ENCODE data around the gene CTAGE1.
"Not testable (repeated sequence)": the region's sequence is repeated elsewhere in the genome, so short reads cannot be mapped to it uniquely, and the experiment has no call there.

CTAGE1 gene

DNA sequence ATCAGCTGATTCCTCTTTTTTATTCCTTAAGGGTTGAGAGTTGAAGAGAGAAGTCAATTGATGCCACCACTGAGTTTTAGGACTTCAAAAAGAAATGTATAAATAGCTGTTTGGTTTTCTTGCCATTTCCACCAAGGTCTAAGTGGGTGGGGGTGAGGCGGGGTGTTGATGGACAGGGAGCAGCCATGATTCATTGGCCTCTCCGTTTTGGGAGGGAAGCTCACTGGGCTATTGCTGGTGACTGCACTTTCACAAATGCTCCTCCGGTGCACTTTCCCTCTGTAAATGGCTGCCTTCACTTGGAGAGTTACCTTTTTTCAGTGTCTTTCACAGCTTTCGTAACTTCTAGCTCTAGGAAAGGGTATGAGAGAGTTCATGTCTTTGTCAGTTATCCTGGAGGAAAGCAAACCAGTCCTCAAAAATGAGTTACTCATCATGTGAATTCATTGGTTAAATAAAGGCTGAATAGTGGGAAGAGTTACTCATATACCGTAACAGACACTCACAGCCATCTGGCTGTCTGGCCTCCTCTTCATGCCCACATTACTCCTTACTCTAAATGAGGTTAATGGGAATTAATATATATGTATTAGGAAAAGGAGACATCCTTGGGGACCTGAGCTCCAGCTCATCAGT, 17.4 kb upstream of the CTAGE1 start:
- DNase-seq (ENCODE audit: low read depth): no peak

DNA sequence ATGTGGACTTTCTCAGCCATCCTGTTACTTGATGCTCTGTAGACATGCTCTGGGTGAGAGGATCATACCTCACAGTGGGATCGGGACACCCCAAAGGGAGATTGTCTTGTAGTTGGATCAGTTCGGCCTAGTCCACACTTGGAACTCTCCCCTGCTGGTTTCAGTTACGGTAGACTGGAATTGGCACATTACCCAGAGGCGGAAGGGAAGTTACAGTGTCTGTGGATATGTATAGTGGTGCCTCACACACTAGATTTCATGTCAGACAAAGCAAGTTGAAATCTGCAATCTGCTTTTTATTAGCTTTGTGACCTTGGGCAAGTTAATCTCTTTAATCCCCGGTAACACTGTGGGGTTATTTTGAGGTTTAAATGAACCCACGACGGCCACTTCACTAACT, 16.2 kb upstream of the CTAGE1 start:
- no peak for DNase-seq (ENCODE audit: low read depth)

DNA sequence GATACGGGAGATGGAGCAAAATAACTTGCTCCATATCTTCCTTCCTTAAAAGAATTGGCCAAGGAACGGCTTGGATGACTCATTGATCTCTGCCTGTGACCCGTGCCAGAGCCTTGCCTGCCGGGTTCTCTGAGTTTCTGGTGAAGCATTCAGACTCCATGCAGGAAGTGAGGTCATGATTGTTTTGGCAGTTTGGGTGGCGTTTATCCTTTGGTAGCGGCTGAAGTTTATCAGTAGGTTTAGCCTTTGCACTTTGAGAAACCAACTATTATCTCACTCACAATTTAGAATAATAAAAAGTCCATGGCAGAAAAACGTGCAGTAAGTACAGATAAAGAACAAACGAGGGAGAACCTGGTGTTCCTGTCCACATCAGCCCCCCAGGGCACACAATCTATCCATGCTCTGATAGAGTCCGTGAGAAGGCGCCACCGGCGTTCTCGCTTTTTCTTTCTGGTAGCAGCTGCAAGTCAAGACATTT, 15.0 kb upstream of the CTAGE1 start:
- DNase-seq (ENCODE audit: low read depth): no peak

GRCh38 chr18:22429564-22429963, 11.8 kb upstream of the CTAGE1 start:
- no peak for DNase-seq (ENCODE audit: low read depth)

GRCh38 chr18:22428672-22429071, 11.0 kb upstream of the CTAGE1 start:
- no peak for DNase-seq (ENCODE audit: low read depth)

GRCh38 chr18:22427822-22428549, 10.3 kb upstream of the CTAGE1 start:
- DNase-seq (ENCODE audit: low read depth): no peak

DNA sequence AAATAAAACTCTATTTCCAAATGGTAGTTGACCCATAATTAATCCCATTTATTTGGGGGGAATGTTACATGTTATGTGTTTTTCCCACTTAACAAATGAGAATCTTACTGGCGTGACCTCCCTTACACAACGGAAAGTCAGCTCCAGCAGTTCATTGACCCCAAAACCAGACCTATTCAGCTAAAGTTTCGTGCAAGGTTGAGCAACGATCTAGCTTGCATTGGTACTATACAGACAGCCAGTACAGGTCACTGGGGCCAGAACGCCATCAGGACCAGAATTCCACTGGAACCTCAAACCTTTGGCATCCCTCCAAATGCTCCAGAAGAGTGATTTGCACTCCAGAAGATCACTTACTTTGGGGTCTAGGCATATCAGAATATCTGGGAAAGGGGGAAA, 6.8 kb upstream of the CTAGE1 start:
- no peak for DNase-seq (ENCODE audit: low read depth)

- DNase-seq (ENCODE audit: low read depth): no peak
Observed at GRCh38 chr18:22423878-22424564, 6.3 kb upstream of the CTAGE1 start.

GRCh38 chr18:22422909-22423548, 5.3 kb upstream of the CTAGE1 start:
- no peak for DNase-seq (ENCODE audit: low read depth)

DNA sequence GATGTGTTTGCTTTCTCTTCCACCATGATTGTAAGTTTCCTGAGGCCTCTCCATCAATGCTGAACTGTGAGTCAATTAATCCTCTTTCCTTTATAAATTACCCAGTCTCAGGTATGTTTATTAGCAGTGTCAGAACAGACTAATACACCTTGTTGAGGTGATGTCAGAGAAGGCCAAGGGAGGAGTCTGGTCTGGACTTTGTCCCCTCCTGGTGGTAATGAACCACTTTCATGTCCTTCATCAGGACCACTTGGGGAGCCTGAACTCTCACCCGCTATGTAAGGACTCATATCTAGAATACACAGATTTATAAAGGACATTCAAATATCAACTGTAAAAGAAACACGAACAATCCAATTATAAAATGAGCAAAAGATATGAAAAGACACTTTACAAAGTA, 2.9 kb upstream of the CTAGE1 start:
- DNase-seq (ENCODE audit: low read depth): no peak

GRCh38 chr18:22412176-22412911, 5.4 kb downstream of the CTAGE1 start:
- DNase-seq (ENCODE audit: low read depth): no peak

GRCh38 chr18:22411446-22411845, 6.3 kb downstream of the CTAGE1 start:
- no peak for DNase-seq (ENCODE audit: low read depth)

DNA sequence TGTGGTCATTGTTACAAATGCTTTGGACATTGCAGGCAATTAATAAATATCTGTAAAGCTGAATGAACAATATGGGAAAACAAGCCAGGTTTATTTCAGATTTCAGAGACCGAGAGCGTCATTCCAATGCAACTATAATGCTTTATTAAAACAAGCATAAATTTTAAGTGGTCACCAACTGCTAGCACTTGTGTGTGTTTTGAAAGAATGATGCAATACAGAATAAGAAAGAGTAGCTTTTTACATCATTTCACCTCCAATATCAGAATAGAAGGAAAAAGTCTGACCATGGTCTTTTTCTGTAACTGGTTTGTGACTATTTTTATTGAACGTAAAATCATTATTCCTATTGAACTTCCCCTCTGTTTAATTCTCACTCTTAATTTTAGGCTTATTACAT, 7.6 kb downstream of the CTAGE1 start:
- no peak for DNase-seq (ENCODE audit: low read depth)

DNA sequence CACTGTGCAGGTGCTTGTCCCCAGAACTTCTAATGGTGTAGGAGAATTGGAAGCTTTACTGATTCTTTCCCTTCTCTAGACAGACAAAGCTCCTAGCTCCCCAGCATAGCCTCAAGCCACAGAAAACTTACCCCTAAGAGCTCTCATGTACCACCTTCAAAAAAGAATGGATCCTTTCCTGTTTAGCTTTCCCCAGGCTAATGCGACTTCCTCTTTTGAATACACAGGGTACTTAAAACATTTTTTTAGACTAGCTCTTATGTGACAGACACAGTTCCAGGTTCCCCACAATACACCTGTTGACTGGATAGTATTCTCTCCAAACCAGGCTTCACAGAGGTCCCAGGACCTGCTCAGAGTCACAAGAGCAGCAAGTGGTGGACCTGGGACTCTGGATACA, 8.3 kb downstream of the CTAGE1 start:
- DNase-seq (ENCODE audit: low read depth): no peak

DNA sequence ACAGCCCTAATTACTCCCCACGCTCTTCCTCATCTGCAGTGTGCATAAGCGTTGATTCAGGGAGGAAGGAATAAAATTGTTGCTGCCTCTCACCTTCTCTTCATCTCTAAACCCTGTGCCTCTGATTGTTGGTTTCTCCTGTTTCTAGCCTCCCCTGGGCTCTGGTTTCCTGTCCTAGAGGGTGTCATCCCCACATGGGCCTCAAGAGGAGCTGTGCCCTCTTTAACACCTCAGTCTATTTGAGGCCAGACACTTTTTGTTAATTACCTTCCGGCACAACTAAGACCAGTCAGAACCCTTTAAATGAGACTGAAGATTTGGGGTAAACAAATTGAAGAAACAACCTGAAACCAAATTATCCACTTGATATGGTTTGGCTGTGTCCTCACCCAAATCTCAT, 9.7 kb downstream of the CTAGE1 start:
- DNase-seq (ENCODE audit: low read depth): no peak

GRCh38 chr18:22405142-22405541, 12.6 kb downstream of the CTAGE1 start:
- DNase-seq (ENCODE audit: low read depth): no peak

DNA sequence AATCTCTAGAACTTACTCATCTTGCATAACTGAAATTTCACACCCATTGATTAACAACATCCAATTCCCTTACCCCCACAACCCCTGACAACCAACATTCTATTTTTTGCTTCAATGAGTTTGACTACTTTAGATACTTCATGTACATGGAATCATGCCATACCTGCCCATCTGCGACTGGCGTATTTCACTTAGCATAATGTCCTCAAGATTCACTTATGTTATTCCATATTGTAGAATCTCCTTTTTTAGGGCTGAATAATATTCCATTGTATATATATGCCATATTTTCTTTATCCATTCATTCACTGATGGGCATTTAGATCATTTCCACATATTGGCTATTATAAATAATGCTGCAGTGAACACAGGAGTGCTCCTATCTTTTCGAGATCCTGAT, 13.8 kb downstream of the CTAGE1 start:
- no peak for DNase-seq (ENCODE audit: low read depth)

GRCh38 chr18:22399949-22400348, 17.8 kb downstream of the CTAGE1 start:
- no peak for DNase-seq (ENCODE audit: low read depth)

GRCh38 chr18:22398464-22398863, 19.3 kb downstream of the CTAGE1 start:
- DNase-seq (ENCODE audit: low read depth): no peak

DNA sequence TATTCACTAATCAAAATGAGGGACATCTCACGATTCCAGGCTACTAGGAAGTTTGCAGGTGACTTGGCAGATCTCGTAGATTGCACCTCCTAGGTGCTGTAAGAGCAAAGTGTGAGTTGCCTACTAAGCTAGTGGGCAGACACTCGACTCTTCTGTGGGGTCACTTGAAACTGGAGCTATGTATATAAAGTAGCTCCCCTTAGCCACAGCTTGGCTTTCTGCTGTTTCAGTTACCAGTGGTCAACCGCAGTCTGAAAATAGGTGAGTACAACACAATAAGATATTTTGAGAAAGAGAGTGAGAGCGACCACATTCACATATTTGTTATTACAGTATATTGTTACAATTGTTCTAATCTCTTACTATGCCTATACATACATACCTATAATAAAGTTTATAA, 23.3 kb downstream of the CTAGE1 start:
- DNase-seq (ENCODE audit: low read depth): no peak

DNA sequence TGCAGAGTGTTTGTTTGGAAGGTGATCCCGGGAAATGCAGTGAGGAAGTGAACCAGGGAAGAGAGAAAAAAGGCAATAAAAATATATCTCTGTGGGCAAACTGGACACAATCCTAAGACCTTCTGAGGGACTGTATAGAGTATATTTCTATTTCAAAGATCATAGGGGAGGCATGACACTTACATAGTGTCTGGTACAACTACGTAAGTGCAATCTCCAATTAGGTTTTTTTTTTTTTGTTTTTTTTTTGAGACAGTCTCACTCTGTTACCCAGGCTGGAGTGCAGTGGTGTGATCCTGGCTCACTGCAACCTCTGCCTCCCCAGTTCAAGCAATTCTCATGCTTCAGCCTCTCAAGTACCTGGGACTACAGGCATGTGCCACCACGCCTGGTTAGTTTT, 24.6 kb downstream of the CTAGE1 start:
- DNase-seq (ENCODE audit: low read depth): not testable (repeated sequence)

All from stimulated activated CD8-positive, alpha-beta memory T cell treated with anti-CD3 and anti-CD28 coated beads, Interleukin-4, amount 100 ng/mL, for 24 hours (primary cell).